ENCODE measurements around the gene PSPN.

PSPN gene

GRCh38 chr19:6325614-6326013, 50.1 kb downstream of the PSPN start:
- no peak for DNase-seq (ENCODE audit: low spot score)
